ENCODE data around the gene NCKAP1. TPM values are rescaled to one million over a fixed set of nuclear protein-coding genes. Genes with fewer than 3 reads are reported as not detected.

Gene NCKAP1
- total and polyA plus RNA-seq, 2 donors (not counting 3 experiments of a cell fraction or from before 2014, with no cell fraction given): 49.4 to 130 TPM

DNA sequence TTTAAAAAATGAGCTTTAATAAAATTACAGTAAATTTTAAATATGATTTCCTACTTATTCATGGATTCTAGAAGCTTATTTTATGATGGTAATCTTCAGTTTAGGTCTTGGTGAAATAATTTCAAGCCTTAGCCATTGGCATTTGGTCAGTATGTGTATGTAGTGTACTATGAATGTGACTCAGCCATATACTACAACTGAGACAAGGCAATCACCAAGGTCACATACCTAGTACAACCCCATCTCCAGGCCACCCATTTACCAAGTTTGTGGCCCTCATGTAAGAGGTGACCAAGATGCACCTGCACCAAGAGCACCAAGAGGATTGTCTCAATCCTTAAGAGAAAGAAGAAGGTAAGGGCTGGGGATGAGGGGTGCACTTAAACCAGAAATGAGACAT is 117.0 kb downstream of the NCKAP1 start:
- no peak overlapping the region for H2AFZ ChIP-seq (ENCODE audit: low read depth, low read length)
- no peaks in the 10 kb centered on the region for H3K9me1 ChIP-seq (replicated peaks; ENCODE audit: control insufficient read depth, extremely low read depth, insufficient read depth, low read length)
- no peak overlapping the region for H3K27ac ChIP-seq (ENCODE audit: insufficient read depth, low read depth, low read length)
- dilution Hi-C loops (cut with MboI; ENCODE audit: extremely low pct_ligation_motif_present, low sequenced_read_pairs): no loop called here
- POLR2A ChIA-PET: no interaction called here
- no peak for TF ChIP-seq POLR2A (IDR thresholded peaks at IDR 0.05; ENCODE audit: low read depth, low read length)
- no peak for TF ChIP-seq JUN (IDR thresholded peaks at IDR 0.05; ENCODE audit: borderline replicate concordance, insufficient read depth, insufficient read length, low read depth)
- no peak for TF ChIP-seq GATA2 (IDR thresholded peaks at IDR 0.05; ENCODE audit: insufficient read depth, insufficient read length, low read depth, low read length)
- no peaks in the 10 kb centered on the region for H3K79me2 ChIP-seq (ENCODE audit: control insufficient read depth, insufficient read depth, low read length)
- FAIRE-seq (no peak), DNase-seq (ENCODE audit: low read depth, low spot score) (no peak)
- peaks cover 1 to 19% of the 10 kb centered on the region in 2 experiments for H3K36me3 ChIP-seq (ENCODE audit: control insufficient read depth in 2 of 2, extremely low read depth in 1 of 2, insufficient read depth in 2 of 2, low read length in 2 of 2)
- no peak overlapping the region for H3K9ac ChIP-seq (replicated peaks; ENCODE audit: extremely low read depth, insufficient read depth, low read length)
- no peaks in the 10 kb centered on the region for H3K4me1 ChIP-seq (ENCODE audit: control insufficient read depth, extremely low read depth, insufficient read depth, low read length)
- no TSS peak for BruUV-seq (replicated peaks)
- peaks cover 2% of the 10 kb centered on the region for H4K20me1 ChIP-seq (replicated peaks; ENCODE audit: control insufficient read depth, extremely low read depth, insufficient read depth, low read length)
- CTCF ChIA-PET: interaction anchor here (0.6 kb wide), 1 partner anchor 59 kb away, joined by 3 read pairs; no protein-coding TSS in a partner anchor
- H3K4me3 ChIP-seq (replicated peaks in 1 of 3; ENCODE audit: insufficient read depth in 1 of 3, low read depth in 1 of 3, low read length in 3 of 3): no peak overlapping the region
- H3K27me3 ChIP-seq (ENCODE audit: control insufficient read depth in 2 of 2, insufficient read depth in 2 of 2, low read length in 2 of 2): no peaks in the 10 kb centered on the region
- no peaks in the 10 kb centered on the region for H3K9me3 ChIP-seq (replicated peaks; ENCODE audit: control insufficient read depth, insufficient read depth, low read length)
- no peak overlapping the region for H3K4me2 ChIP-seq (ENCODE audit: insufficient read depth, low read length)
- intact Hi-C loops (cut with micrococcal nuclease): no loop called here

DNA sequence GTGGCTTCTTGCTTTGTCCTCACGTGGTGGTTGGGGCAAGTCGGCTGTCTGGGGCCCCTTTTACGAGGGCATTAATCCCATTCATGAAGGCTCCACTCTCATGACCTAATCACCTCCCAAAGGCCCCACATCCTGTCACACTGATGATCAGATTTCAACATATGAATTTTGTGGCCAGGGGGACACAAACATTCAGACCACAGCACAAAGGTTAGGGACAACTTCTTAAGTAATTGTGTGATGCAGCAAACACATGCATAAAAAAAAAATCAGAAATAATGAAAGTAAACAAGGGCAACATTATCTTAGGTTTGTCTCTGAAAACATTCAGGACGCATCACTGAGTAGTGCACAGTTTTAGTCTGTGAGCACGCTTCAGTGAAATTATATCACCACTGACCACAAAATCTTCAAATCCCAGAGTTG is 117.6 kb downstream of the NCKAP1 start:
- H3K27me3 ChIP-seq (ENCODE audit: control insufficient read depth in 2 of 2, insufficient read depth in 2 of 2, low read length in 2 of 2): no peaks in the 10 kb centered on the region
- no peak overlapping the region for H3K9ac ChIP-seq (replicated peaks; ENCODE audit: extremely low read depth, insufficient read depth, low read length)
- peaks cover 2% of the 10 kb centered on the region for H4K20me1 ChIP-seq (replicated peaks; ENCODE audit: control insufficient read depth, extremely low read depth, insufficient read depth, low read length)
- TF ChIP-seq MYC (IDR thresholded peaks at IDR 0.05; ENCODE audit: low read depth, low read length) (no peak), POLR2AphosphoS5 (IDR thresholded peaks at IDR 0.05; ENCODE audit: insufficient read depth, low read depth, low read length) (no peak), EZH2 (IDR thresholded peaks at IDR 0.05; ENCODE audit: borderline replicate concordance, low read depth, low read length, severe bottlenecking) (no peak)
- POLR2A ChIA-PET: no interaction called here
- FAIRE-seq: no peak
- no peaks in the 10 kb centered on the region for H3K9me3 ChIP-seq (replicated peaks; ENCODE audit: control insufficient read depth, insufficient read depth, low read length)
- H3K4me2 ChIP-seq (ENCODE audit: insufficient read depth, low read length): no peak overlapping the region
- no peaks in the 10 kb centered on the region for H3K79me2 ChIP-seq (ENCODE audit: control insufficient read depth, insufficient read depth, low read length)
- no peak overlapping the region for H3K4me3 ChIP-seq (replicated peaks in 1 of 3; ENCODE audit: insufficient read depth in 1 of 3, low read depth in 1 of 3, low read length in 3 of 3)
- intact Hi-C loops (cut with micrococcal nuclease): no loop called here
- H3K9me1 ChIP-seq (replicated peaks; ENCODE audit: control insufficient read depth, extremely low read depth, insufficient read depth, low read length): no peaks in the 10 kb centered on the region
- no peaks in the 10 kb centered on the region for H3K4me1 ChIP-seq (ENCODE audit: control insufficient read depth, extremely low read depth, insufficient read depth, low read length)
- no peak for DNase-seq (ENCODE audit: low read depth, low spot score)
- CTCF ChIA-PET: no interaction called here
- no peak overlapping the region for H2AFZ ChIP-seq (ENCODE audit: low read depth, low read length)
- H3K36me3 ChIP-seq (ENCODE audit: control insufficient read depth in 2 of 2, extremely low read depth in 1 of 2, insufficient read depth in 2 of 2, low read length in 2 of 2): peaks cover 0 to 19% of the 10 kb centered on the region in 2 experiments
- no TSS peak for BruUV-seq (replicated peaks)
- no peak overlapping the region for H3K27ac ChIP-seq (ENCODE audit: insufficient read depth, low read depth, low read length)
- dilution Hi-C loops (cut with MboI; ENCODE audit: extremely low pct_ligation_motif_present, low sequenced_read_pairs): no loop called here

All from endothelial cell of umbilical vein (primary cell).